PFSK-1 (cell line): ENCODE measurements around the gene SPATA6.

Experiments
- POLR2AphosphoS5 ChIP-seq: IDR thresholded peaks from 2 replicates; pipeline ENCODE4 v1.6.1; 2012; ENCODE audit warnings: low read depth, mild to moderate bottlenecking, control low read depth, low read length, moderate library complexity
- TAF1 ChIP-seq: IDR thresholded peaks from 2 replicates; pipeline ENCODE4 v1.6.1; 2012; ENCODE audit warnings: low read length, control low read depth, borderline replicate concordance; ENCODE audit not compliant: insufficient read depth

DNA sequence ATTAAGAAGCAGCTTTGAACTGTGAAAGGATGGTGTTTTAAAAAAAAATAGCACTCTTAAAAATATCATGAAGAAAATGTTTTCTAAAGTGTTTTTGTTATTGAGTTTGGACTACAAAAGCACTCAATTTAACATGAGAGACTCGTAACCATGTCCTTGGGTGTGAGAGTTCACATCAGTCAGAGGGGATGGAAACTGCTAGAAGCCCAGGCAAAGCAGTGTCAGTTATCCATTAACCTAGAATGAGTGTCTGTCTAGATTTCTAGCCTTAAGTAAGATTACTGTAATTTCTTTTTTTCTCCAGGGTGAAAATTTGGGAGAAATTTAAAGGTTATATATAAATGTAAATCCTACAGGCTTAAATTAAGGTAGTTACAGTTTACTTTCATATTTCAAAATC, 217.8 kb downstream of the SPATA6 start:
- TF ChIP-seq TAF1 (no peak), POLR2AphosphoS5 (no peak)
